ENCODE data around the gene EXD2.

The EXD2 gene

DNA sequence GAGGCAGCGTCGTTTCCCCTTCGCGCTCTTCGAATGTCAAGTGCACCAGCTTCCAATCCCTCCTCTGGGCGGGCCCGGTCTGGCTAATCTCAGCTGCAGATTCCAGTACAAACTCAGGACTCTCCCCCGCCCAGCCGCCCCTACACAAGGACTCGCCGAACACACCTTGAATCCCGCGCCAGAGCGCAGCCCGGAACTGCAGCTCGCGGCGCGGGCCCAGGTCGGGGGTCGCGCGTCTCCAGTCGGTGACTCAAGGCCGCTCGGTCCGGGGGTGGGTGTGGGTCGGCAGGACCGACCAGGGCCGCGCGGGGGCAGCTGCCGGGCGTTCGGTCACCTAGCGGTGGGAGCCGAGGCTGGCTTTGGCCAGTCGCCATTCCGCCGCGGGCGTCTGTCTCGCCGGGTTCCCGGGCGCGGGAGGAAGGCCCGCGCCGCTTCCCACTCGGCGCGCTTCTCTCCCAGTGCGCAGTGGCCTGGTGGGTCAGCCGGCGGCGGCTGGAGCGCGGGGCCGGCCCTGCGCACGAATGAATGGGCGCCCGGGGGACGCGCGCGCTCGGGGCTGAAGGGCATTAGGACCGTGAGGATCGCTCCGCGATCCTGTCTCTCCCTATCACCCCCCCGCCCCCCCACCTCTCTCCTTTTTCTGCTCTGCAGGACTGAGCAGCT lies 68.4 kb downstream of the EXD2 start, which contains the start of gene GALNT16:
Gene GALNT16 (plus strand): TSS at position 632 of the 663 bp plus-strand sequence. CDS start 133 bp downstream, outside the sequence.
- in situ Hi-C loops (cut with HindIII; ENCODE audit: low sequenced_read_pairs) = no loop called here
- DNase-seq (ENCODE audit: low read depth, low spot score) = peak; percentile 26
- TF ChIP-seq CTCF (IDR thresholded peaks at IDR 0.05; ENCODE audit: low read depth, low read length) = peak; percentile 18
- H3K4me3 ChIP-seq (ENCODE audit: low read depth, low read length) = peak within 1 kb of the TSS; percentile 39

DNA sequence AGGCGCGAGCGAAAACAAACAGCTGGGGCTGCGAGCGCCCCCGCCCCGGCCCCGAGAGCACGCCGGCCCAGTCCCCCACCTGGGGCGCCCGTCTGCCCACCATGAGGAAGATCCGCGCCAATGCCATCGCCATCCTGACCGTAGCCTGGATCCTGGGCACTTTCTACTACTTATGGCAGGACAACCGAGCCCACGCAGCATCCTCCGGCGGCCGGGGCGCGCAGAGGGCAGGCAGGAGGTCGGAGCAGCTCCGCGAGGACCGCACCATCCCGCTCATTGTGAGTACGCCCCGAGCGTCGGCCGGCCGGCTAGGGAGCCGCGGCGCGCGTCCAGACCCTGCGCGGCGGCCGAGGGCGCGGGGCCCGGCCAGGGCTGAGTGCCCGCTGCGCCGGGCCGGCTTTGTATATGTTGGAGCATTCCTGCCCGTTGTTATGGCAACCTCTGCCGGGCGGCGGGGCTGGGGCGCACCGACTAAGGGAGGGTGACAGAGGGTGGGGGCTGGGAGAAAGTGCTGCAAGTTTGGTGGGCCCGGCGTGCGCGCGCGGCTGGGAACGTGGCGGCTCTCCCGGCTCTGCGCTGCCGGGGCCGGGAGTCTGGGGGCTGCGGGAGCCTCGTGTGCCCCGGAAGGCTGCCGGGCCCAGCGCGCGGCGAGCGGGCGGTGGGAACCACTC lies 69.0 kb downstream of the EXD2 start:
- no peak for DNase-seq (ENCODE audit: low read depth, low spot score)
- in situ Hi-C loops (cut with HindIII; ENCODE audit: low sequenced_read_pairs) = no loop called here
- no peak for TF ChIP-seq CTCF (IDR thresholded peaks at IDR 0.05; ENCODE audit: low read depth, low read length)
- peak overlapping the region; percentile 39 for H3K4me3 ChIP-seq (ENCODE audit: low read depth, low read length)

DNA sequence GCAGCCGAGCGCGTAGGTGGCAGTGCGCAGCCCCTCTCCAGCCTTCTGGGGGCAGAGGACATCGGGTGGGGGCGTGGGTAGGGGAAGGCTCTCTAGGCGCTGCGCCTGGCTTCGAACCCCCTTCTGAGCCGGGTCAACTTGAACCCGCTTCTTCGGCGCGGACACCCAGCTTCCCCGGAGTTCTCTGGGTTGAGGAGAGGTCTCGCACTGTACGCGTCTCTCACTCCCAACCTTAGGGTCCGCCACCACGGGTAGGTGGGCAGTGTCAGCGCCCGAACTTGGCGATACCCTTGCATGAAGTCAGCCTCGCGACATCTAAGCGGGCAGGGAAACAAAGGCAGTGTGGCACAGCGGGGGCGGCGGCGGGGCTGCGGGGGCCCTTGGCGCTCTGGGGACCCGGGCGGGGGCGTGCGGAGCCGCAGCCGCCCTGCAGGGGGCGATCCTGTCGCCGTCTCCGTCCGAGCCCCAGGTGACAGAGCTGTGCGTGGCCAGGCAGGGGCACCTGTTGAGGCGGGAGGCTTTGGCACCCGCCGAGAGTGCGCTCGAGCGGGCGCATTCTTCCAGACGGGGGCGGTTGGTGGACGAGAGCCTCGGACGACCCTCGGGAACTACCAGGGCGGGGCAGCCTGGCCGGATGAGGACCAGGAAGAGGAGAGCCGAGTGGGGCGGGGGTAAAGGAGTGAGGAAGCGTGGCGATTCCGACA lies 69.7 kb downstream of the EXD2 start:
- peak; percentile 44 for TF ChIP-seq CTCF (IDR thresholded peaks at IDR 0.05; ENCODE audit: low read depth, low read length)
- peak overlapping the region; percentile 31 for H3K4me3 ChIP-seq (ENCODE audit: low read depth, low read length)
- in situ Hi-C loops (cut with HindIII; ENCODE audit: low sequenced_read_pairs) = no loop called here
- no peak for DNase-seq (ENCODE audit: low read depth, low spot score)

GRCh38 chr14:69261761-69262331 lies 70.5 kb downstream of the EXD2 start:
- no peak for DNase-seq (ENCODE audit: low read depth, low spot score)
- no peak for TF ChIP-seq CTCF (IDR thresholded peaks at IDR 0.05; ENCODE audit: low read depth, low read length)
- H3K4me3 ChIP-seq (ENCODE audit: low read depth, low read length) = no peak overlapping the region
- in situ Hi-C loops (cut with HindIII; ENCODE audit: low sequenced_read_pairs) = no loop called here

GRCh38 chr14:69262516-69262915 lies 71.2 kb downstream of the EXD2 start:
- no peak for TF ChIP-seq CTCF (IDR thresholded peaks at IDR 0.05; ENCODE audit: low read depth, low read length)
- no peak overlapping the region for H3K4me3 ChIP-seq (ENCODE audit: low read depth, low read length)
- DNase-seq (ENCODE audit: low read depth, low spot score) = no peak
- in situ Hi-C loops (cut with HindIII; ENCODE audit: low sequenced_read_pairs) = no loop called here

GRCh38 chr14:69263364-69263763 lies 72.1 kb downstream of the EXD2 start:
- in situ Hi-C loops (cut with HindIII; ENCODE audit: low sequenced_read_pairs) = no loop called here
- peak; percentile 93 for DNase-seq (ENCODE audit: low read depth, low spot score)
- no peak for TF ChIP-seq CTCF (IDR thresholded peaks at IDR 0.05; ENCODE audit: low read depth, low read length)
- H3K4me3 ChIP-seq (ENCODE audit: low read depth, low read length) = no peak overlapping the region
